Measurements from ENCODE around the gene KCNJ16. TPM values are rescaled to one million over a fixed set of nuclear protein-coding genes. Genes with fewer than 3 reads are reported as not detected.

Gene KCNJ16
- total and polyA plus RNA-seq, 5 donors = 0.06 TPM; not detected in 4

- 53% methylated on average over 4 of the region's 4 CpGs for WGBS
- Histone ChIP-seq H3K4me3 (ENCODE audit: low read length) (no peak overlapping the region), H3K4me1 (ENCODE audit: control insufficient read depth, insufficient read depth, low read length) (no peaks in the 10 kb centered on the region), H3K9me3 (ENCODE audit: control insufficient read depth, low read length) (no peaks in the 10 kb centered on the region), H3K27ac (ENCODE audit: low read length) (no peak overlapping the region), H3K27me3 (ENCODE audit: control insufficient read depth, insufficient read depth) (no peaks in the 10 kb centered on the region)
- no peak for DNase-seq
- ATAC-seq = no peak
- intact Hi-C loops (cut with DNase I) = no loop called here
These were observed 98.7 kb downstream of the KCNJ16 start for GRCh38 chr17:70173681-70174080.

- intact Hi-C loops (cut with DNase I) = no loop called here
- Histone ChIP-seq H3K9me3 (ENCODE audit: control insufficient read depth, low read length) (no peaks in the 10 kb centered on the region), H3K4me1 (ENCODE audit: control insufficient read depth, insufficient read depth, low read length) (no peaks in the 10 kb centered on the region), H3K4me3 (ENCODE audit: low read length) (no peak overlapping the region), H3K27me3 (ENCODE audit: control insufficient read depth, insufficient read depth) (no peaks in the 10 kb centered on the region), H3K27ac (ENCODE audit: low read length) (no peak overlapping the region)
- DNase-seq (no peak), ATAC-seq (no peak)
- 79% methylated on average over 5 of the region's 5 CpGs for WGBS
These were observed 106.4 kb downstream of the KCNJ16 start for GRCh38 chr17:70181376-70181775.

GRCh38 chr17:70181866-70182265 lies 106.8 kb downstream of the KCNJ16 start:
- Histone ChIP-seq H3K4me1 (ENCODE audit: control insufficient read depth, insufficient read depth, low read length) (no peaks in the 10 kb centered on the region), H3K9me3 (ENCODE audit: control insufficient read depth, low read length) (no peaks in the 10 kb centered on the region), H3K27ac (ENCODE audit: low read length) (no peak overlapping the region), H3K4me3 (ENCODE audit: low read length) (no peak overlapping the region), H3K27me3 (ENCODE audit: control insufficient read depth, insufficient read depth) (no peaks in the 10 kb centered on the region)
- intact Hi-C loops (cut with DNase I) = no loop called here
- WGBS = 88% methylated on average over 3 of the region's 3 CpGs
- DNase-seq (no peak), ATAC-seq (no peak)

DNA sequence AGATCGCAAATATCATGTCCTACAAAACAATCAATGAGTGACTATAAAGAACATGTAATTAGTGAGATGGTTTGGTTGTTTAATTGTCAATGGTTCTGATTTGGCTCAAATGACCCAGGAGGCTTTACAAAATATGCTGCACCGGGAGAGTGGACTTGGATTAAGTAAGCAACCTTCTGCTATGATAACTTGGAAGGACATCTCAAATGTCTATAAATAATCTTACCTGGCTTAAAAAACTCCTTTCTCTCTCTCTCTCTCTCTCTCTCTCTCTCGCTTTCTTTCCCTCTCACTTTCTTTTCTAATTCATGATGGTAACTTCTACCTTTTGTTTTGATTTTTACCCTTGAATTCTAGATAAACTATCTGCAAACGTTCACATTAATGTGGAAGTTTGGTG lies 108.5 kb downstream of the KCNJ16 start:
- intact Hi-C loops (cut with DNase I) = no loop called here
- no peaks in the 10 kb centered on the region for H3K4me1 ChIP-seq (ENCODE audit: control insufficient read depth, insufficient read depth, low read length)
- 80% methylated on average over 4 of the region's 4 CpGs for WGBS
- no peak for ATAC-seq
- no peak overlapping the region for H3K27ac ChIP-seq (ENCODE audit: low read length)
- no peak overlapping the region for H3K4me3 ChIP-seq (ENCODE audit: low read length)
- no peak for DNase-seq
- H3K27me3 ChIP-seq (ENCODE audit: control insufficient read depth, insufficient read depth) = no peaks in the 10 kb centered on the region
- H3K9me3 ChIP-seq (ENCODE audit: control insufficient read depth, low read length) = no peaks in the 10 kb centered on the region

GRCh38 chr17:70184207-70184606 lies 109.2 kb downstream of the KCNJ16 start:
- H3K27ac ChIP-seq (ENCODE audit: low read length) = no peak overlapping the region
- H3K4me3 ChIP-seq (ENCODE audit: low read length) = no peak overlapping the region
- H3K9me3 ChIP-seq (ENCODE audit: control insufficient read depth, low read length) = no peaks in the 10 kb centered on the region
- H3K27me3 ChIP-seq (ENCODE audit: control insufficient read depth, insufficient read depth) = no peaks in the 10 kb centered on the region
- DNase-seq (no peak), ATAC-seq (no peak)
- H3K4me1 ChIP-seq (ENCODE audit: control insufficient read depth, insufficient read depth, low read length) = no peaks in the 10 kb centered on the region
- intact Hi-C loops (cut with DNase I) = no loop called here

DNA sequence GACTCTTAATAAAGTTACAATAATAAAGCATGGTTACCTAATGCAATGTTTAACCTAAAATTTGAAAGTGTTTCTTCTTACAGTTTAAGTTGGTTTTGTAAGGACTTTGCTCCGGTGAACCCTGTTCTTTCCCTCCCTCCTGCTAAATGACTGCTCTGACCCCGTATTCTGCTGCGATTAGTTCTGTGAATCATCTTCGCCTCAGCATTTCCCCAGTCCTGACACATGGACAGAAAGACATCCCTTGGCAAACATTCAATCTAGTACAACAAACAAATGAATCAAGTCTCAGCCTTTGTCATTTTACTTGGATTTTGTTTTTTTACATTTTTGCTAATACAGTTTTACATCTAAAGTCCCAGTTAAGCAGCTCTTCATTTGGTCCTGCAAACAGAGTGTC lies 109.7 kb downstream of the KCNJ16 start:
- WGBS = 62% methylated on average over 4 of the region's 4 CpGs
- Histone ChIP-seq H3K4me1 (ENCODE audit: control insufficient read depth, insufficient read depth, low read length) (no peaks in the 10 kb centered on the region), H3K9me3 (ENCODE audit: control insufficient read depth, low read length) (no peaks in the 10 kb centered on the region), H3K4me3 (ENCODE audit: low read length) (no peak overlapping the region), H3K27ac (ENCODE audit: low read length) (no peak overlapping the region), H3K27me3 (ENCODE audit: control insufficient read depth, insufficient read depth) (no peaks in the 10 kb centered on the region)
- ATAC-seq (no peak), DNase-seq (no peak)
- intact Hi-C loops (cut with DNase I) = no loop called here

Other genes with a start within 250 kb of the KCNJ16 start
- gene KCNJ2, start 94.3 kb downstream of the KCNJ16 start, total RNA-seq = 10 to 100 TPM in 1 of 4 donors, 1 to 10 TPM in 3; 6.7 to 11.3 (median 8.6) TPM
- 2.3 TPM for gene KCNJ2, start 94.3 kb downstream of the KCNJ16 start, polyA plus RNA-seq

All from right cardiac atrium (tissue), 5 donors.